Panc1 (cell line): ENCODE results near the gene TMEM131. TPM values are rescaled to one million over a fixed set of nuclear protein-coding genes. Genes with fewer than 3 reads are reported as not detected.

ENCODE experiments used
- ATAC-seq: fragments of 200-7000 bp; cut with Tn5 transposase; 2 replicates; pipeline ENCODE4 v1.9.1; 2020; ENCODE audit warnings: mild to moderate bottlenecking, moderate library complexity
- BruUV-seq: library from RNA; stranded (reverse); fragments of 400-500 nt; replicated peaks from 2 replicates; lab custom pipeline; 2021; lab: Mats Ljungman, UMichigan
- CTCF ChIA-PET: fragments of 300-600 bp; sonication (Branson Sonifier 250); formaldehyde crosslinking; loops from one replicate; lab custom pipeline; 2022; ENCODE audit warnings: antibody characterized with exemption; lab: Charles Lee
- POLR2A ChIA-PET: fragments of 300-600 bp; sonication (Branson Sonifier 250); formaldehyde crosslinking; loops from one replicate; lab custom pipeline; 2022; ENCODE audit warnings: antibody characterized with exemption; lab: Charles Lee
- DNase-seq: peaks from one replicate; pipeline ENCODE4 v3.0.0-alpha.2; 2010; ENCODE audit warnings: low read depth, low spot score
- H3K27ac ChIP-seq: 2 replicates; pipeline ENCODE4 v1.5.1; 2011; ENCODE audit warnings: mild to moderate bottlenecking, low read length, inconsistent platforms
- H3K27me3 ChIP-seq: fragments of 200-500 bp; sonication (Bioruptor generic); 2 replicates; pipeline ENCODE4 v1.6.0; 2014; ENCODE audit warnings: low read length, inconsistent platforms; ENCODE audit not compliant: control insufficient read depth, insufficient read depth
- H3K36me3 ChIP-seq: fragments of 200-500 bp; sonication (Bioruptor generic); 2 replicates; pipeline ENCODE4 v1.5.1; 2014; ENCODE audit warnings: inconsistent platforms, mild to moderate bottlenecking, low read length, moderate library complexity; ENCODE audit not compliant: control insufficient read depth, insufficient read depth
- H3K4me1 ChIP-seq: 2 replicates; pipeline ENCODE4 v1.5.1; 2011; ENCODE audit warnings: inconsistent platforms, mild to moderate bottlenecking, low read length, moderate library complexity; ENCODE audit not compliant: control insufficient read depth, insufficient read depth
- H3K4me3 ChIP-seq, 2 experiments: 2 replicates each; pipeline ENCODE4 v1.5.1; 2011 to 2012; ENCODE audit warnings: low read depth in 2 of 2, low read length in 2 of 2, mild to moderate bottlenecking in 2 of 2, inconsistent platforms in 1 of 2, moderate library complexity in 1 of 2
- H3K9me3 ChIP-seq: fragments of 200-500 bp; sonication (Bioruptor generic); 2 replicates; pipeline ENCODE4 v1.5.1; 2014; ENCODE audit warnings: low read depth, mild to moderate bottlenecking, inconsistent platforms, low read length, moderate library complexity; ENCODE audit not compliant: control insufficient read depth, insufficient read depth
- POLR2AphosphoS5 ChIP-seq: IDR thresholded peaks from 2 replicates; pipeline ENCODE4 v1.6.1; 2012; ENCODE audit warnings: mild to moderate bottlenecking, low read depth, low read length, moderate library complexity
- REST ChIP-seq, 2 experiments: IDR thresholded peaks; 2 replicates each; pipeline ENCODE4 v1.6.1; 2011 to 2012; ENCODE audit warnings: low read depth in 2 of 2, control low read depth in 1 of 2, low read length in 1 of 2, mild to moderate bottlenecking in 1 of 2, moderate library complexity in 1 of 2; ENCODE audit not compliant: insufficient read depth in 1 of 2
- SIN3A ChIP-seq: IDR thresholded peaks from 2 replicates; pipeline ENCODE4 v1.6.1; 2012; ENCODE audit warnings: low read depth, mild to moderate bottlenecking, low read length, moderate library complexity, borderline replicate concordance; ENCODE audit not compliant: insufficient read depth
- TCF7L2 ChIP-seq: IDR thresholded peaks from 2 replicates; pipeline ENCODE4 v1.6.1; 2011; ENCODE audit warnings: mild to moderate bottlenecking, low read depth, low read length, inconsistent platforms
- in situ Hi-C: cut with HindIII; loops from 2 replicates; pipeline ENCODE4 v1.10.0; 2016; ENCODE audit warnings: low sequenced_read_pairs, low pct_unique_long_range_greater_than_20kb
- intact Hi-C: fragments of 100-400 bp; cut with micrococcal nuclease; formaldehyde crosslinking; loops from one replicate; pipeline ENCODE4 v1.10.0; 2022; ENCODE audit not compliant: unreplicated experiment
- total RNA-seq: library from RNA; stranded (reverse); gene quantifications from one replicate; pipeline ENCODE4 v1.2.1, GENCODE V29; 2021; ENCODE audit not compliant: unreplicated experiment
- TF ChIP-seq, protein P1 (sequence below): fragments of 450-650 bp; IDR thresholded peaks from 2 replicates; pipeline ENCODE4 v1.5.1; 2017; ENCODE audit warnings: mild to moderate bottlenecking

Gene TMEM131
- total RNA-seq, 1 experiment from 2014 or later = 43.4 TPM

- H3K4me1 ChIP-seq = no peaks in the 10 kb centered on the region
- in situ Hi-C loops = no loop called here
- BruUV-seq = no TSS peak
- no peak for DNase-seq
- H3K4me3 ChIP-seq = no peak overlapping the region
- TF ChIP-seq, protein P1, sequence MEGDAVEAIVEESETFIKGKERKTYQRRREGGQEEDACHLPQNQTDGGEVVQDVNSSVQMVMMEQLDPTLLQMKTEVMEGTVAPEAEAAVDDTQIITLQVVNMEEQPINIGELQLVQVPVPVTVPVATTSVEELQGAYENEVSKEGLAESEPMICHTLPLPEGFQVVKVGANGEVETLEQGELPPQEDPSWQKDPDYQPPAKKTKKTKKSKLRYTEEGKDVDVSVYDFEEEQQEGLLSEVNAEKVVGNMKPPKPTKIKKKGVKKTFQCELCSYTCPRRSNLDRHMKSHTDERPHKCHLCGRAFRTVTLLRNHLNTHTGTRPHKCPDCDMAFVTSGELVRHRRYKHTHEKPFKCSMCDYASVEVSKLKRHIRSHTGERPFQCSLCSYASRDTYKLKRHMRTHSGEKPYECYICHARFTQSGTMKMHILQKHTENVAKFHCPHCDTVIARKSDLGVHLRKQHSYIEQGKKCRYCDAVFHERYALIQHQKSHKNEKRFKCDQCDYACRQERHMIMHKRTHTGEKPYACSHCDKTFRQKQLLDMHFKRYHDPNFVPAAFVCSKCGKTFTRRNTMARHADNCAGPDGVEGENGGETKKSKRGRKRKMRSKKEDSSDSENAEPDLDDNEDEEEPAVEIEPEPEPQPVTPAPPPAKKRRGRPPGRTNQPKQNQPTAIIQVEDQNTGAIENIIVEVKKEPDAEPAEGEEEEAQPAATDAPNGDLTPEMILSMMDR = no peak
- TF ChIP-seq TCF7L2 = no peak
- no peak for TF ChIP-seq POLR2AphosphoS5
- no peak for TF ChIP-seq REST (IDR thresholded peaks at IDR 0.05; ENCODE audit: insufficient read depth in 1 of 2, low read depth in 2 of 2, low read length in 1 of 2)
- TF ChIP-seq SIN3A = no peak
- H3K36me3 ChIP-seq = no peaks in the 10 kb centered on the region
- no peak for ATAC-seq
- no peak overlapping the region for H3K27ac ChIP-seq
- intact Hi-C loops = no loop called here
- ChIA-PET POLR2A (no interaction called here), CTCF (no interaction called here)
- no peaks in the 10 kb centered on the region for H3K9me3 ChIP-seq
- peaks cover 4% of the 10 kb centered on the region; the same call in 1 of the 2 replicates for H3K27me3 ChIP-seq
Observed at GRCh38 chr2:98026927-98027522, 31.3 kb upstream of the TMEM131 start.

DNA sequence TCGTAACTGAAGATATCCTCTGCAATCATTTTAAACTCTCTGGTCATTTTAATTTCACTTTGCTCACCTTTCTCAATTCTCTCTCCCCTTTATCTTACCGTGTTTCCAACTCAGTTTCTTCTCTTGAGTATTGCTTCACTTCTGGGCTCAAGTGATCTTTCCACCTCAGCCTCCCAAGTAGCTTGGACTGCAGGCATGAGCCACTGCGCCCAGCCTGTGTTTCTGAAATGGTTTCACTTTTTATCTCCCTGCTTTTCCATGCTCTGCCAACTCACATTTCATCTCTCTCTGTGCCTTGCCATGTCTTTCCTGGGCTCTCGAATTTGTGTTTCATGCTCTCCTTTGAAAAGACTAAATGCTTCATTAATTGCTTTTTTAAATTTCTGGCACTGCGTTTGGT lies 30.5 kb upstream of the TMEM131 start:
- in situ Hi-C loops (no loop called here), intact Hi-C loops (no loop called here)
- BruUV-seq = no TSS peak
- TF ChIP-seq, protein P1 = no peak
- no peak for TF ChIP-seq SIN3A
- no peak for TF ChIP-seq REST (IDR thresholded peaks at IDR 0.05; ENCODE audit: insufficient read depth in 1 of 2, low read depth in 2 of 2, low read length in 1 of 2)
- TF ChIP-seq TCF7L2 = no peak
- no peak for TF ChIP-seq POLR2AphosphoS5
- H3K36me3 ChIP-seq = no peaks in the 10 kb centered on the region
- no peaks in the 10 kb centered on the region for H3K4me1 ChIP-seq
- ATAC-seq = no peak
- peaks cover 4% of the 10 kb centered on the region; the same call in 1 of the 2 replicates for H3K27me3 ChIP-seq
- no peak overlapping the region for H3K27ac ChIP-seq
- H3K4me3 ChIP-seq = peak overlapping the region in 1 of 2 experiments; percentile 17; a peak in 1 of 4 replicates
- CTCF ChIA-PET = no interaction called here
- no peaks in the 10 kb centered on the region for H3K9me3 ChIP-seq
- POLR2A ChIA-PET = no interaction called here
- no peak for DNase-seq
